NCI-H345 treated with DMSO at 0.1 percent for 48 hours (cell line): ENCODE measurements around the gene SLAIN1.

Experiments
- DNase-seq: peaks from one replicate; lab custom pipeline; 2025; ENCODE audit not compliant: unreplicated experiment; lab: John Stamatoyannopoulos, UW

SLAIN1 gene

GRCh38 chr13:77714119-77714755 is 16.8 kb downstream of the SLAIN1 start:
- DNase-seq: no peak

GRCh38 chr13:77715233-77715891 is 17.9 kb downstream of the SLAIN1 start:
- no peak for DNase-seq

DNA sequence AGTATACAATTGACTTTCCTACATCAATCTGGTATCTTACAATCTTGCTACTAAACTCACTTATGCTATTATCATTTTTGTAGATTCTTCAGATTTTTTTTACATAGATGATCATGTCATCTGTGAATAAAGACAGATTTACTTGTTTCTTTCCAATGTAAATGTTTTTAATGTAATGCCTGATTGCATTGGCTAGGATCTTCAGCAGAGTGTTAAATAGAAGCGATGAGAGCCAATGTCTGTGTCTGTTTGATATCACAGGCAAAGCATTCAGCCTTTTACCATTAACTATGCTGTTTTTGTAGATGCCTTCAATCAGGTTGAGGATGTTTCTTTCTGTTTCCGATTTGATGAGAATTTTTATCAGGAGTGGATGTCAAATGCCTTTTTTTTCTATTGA is 19.2 kb downstream of the SLAIN1 start:
- DNase-seq: no peak

DNA sequence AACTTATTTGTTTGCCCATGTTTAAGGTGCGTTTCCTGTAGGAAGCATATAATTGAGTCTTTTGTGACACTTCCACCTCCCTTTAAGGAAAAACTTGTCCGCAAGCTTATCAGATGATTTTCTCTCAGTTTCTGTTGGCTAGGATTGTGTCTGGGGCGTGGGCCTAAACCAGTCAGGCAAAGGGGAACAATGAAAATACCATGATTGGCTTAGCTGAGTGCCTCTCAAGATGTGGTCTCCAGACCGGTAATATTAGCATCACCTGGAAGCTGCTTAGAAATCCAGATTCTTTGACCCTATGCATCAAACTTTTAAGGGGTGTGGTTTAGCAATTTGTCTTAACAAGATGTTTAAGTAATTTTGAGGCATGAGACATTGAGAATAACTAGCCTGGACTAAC is 20.0 kb downstream of the SLAIN1 start:
- no peak for DNase-seq

DNA sequence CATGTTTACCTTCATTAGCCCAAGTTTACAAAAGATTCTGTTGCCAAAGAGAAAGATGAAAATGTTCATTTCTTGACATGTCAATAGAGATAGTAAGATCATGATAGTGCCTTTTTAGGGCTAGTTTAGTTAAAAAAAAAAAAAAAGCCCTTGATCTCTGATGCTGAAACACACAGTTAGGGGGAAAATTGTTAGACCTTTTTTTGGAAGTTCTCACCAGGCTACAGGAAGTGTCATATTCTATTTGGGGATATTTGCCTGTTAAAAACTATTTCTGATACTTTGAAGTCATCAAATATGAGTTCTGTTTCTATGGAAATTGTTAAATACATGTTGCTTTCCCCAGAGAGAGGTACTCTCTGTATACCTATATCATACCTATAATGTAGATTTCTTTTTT is 21.6 kb downstream of the SLAIN1 start:
- DNase-seq: no peak

DNA sequence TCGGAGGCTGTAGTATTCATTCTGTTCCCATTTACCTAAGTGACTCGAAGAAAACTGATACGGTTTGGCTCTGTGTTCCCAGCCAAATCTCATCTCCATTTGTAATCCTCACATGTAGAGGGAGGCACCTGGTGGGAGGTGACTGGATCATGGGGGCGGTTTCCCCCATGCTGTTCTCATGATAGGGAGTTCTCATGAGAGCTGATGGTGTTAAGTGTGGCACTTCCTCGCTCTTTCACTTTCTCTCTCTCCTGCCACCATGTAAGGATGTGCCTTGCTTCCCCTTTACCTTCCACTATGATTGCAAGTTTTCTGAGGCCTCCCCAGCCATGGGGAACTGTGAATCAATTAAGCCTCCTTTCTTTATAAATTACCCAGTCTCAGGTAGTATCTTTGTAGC is 23.5 kb downstream of the SLAIN1 start:
- no peak for DNase-seq

- DNase-seq: no peak
These were observed 26.6 kb downstream of the SLAIN1 start for GRCh38 chr13:77724092-77724491.

- no peak for DNase-seq
These were observed 27.6 kb downstream of the SLAIN1 start for GRCh38 chr13:77725071-77725470.

- no peak for DNase-seq
These were observed 31.0 kb downstream of the SLAIN1 start for GRCh38 chr13:77728265-77729125.

DNA sequence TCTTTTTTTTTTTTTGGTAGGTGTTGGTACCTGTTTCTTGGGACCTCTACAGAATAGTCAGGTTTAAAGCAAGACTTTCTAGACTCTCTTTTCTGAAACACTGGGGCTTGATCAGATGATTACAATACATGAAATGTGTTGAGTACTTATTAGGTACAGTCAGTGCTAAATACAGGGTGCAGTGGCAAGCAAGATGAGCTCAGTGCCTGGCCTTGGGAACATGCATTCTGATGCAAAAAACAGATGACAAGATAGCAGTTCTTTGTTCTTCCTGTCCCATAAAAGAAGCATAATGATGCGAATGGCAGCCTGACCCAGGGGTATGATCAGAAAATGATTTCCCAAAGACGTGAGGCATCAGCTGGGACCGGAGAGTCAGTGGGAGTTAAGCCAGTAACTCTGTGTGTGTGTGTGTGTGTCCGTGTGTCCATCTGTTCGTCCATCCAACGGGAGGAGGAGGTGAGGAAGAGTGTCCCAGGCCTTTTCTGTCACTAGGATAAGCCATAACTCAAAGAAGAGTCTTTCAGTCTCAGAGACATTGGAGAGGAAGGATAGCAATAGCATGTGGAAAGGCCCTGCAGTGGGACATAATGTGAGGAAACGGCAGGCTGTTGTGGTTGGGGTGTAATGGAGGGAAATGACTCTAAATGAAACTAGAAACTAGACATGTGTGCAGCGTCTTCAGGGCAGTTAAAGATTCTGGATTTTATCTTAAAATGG is 32.2 kb downstream of the SLAIN1 start:
- no peak for DNase-seq

- DNase-seq: no peak
These were observed 33.1 kb downstream of the SLAIN1 start for GRCh38 chr13:77730572-77730971.

DNA sequence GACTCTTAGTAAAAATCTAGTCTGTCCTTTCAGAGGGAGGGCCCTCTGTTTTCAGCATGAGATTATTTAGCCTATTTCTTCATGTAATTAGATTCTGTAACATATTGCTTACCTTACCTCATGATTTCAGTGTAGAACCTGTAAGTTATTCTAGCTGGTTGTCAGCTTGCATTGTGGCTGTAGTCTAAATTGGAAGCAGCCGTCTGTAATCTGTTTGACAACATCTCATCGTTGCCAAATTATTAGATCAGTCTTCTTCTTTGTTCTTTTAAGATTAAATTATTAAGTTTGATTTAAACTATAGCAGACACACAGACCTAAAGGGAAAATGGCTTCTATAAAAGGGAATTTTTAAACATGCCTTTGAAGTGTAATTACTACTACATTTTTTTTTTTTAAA is 34.8 kb downstream of the SLAIN1 start:
- DNase-seq: no peak

DNA sequence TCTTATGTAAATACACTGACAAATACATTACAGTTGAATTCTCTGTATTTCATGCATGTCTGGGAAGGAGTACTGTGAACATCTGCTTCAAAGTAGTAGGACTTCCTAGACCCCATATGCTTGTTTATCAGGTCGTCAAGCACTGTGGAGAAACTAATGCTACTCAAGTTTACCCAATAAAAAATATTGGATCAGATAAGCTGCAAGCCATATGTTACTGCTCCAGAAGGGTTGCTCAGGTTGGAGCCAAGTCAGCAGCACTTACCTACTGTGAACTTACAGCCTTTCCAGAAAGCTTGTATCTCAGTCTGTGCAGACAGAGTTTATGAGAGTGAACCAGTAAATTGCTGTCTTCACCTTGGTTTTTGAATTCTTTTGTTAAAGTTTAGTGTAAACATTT is 36.2 kb downstream of the SLAIN1 start:
- no peak for DNase-seq

- DNase-seq: no peak
These were observed 40.2 kb downstream of the SLAIN1 start for GRCh38 chr13:77737583-77738200.

DNA sequence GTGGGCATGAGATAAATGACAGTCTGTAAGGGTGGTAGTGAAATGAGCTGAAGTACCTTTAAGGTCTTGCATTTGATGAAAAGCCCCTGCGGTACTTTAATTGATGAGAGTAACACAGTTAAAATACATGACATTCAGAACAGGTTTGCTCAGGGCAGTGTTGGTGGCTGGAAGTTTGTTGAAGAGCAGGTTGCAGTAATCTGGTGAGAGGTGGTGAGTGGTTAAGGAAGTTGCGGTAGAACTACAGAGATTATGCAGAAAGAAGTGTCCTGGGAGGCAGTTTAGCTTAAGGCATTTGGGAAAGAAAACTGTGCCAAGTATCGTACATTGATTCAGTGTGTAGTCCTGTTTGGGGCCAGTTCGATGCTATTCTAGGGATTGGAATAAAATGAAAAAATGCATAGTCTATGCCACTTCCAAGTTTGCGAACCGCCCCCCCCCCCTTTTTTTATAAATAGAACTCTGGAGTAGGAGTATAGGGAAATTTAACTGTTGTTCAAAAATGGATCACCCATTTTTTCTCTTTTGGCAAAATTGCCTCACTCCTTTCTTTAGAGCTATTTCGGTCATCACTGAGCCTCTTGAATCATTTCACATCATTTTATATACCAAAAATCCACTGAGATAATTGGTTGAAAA is 42.7 kb downstream of the SLAIN1 start:
- DNase-seq: no peak

- DNase-seq: no peak
These were observed 43.6 kb downstream of the SLAIN1 start for GRCh38 chr13:77740931-77741596.

GRCh38 chr13:77741597-77741972 is 44.1 kb downstream of the SLAIN1 start:
- DNase-seq: no peak

- no peak for DNase-seq
These were observed 45.3 kb downstream of the SLAIN1 start for GRCh38 chr13:77742801-77743200.

DNA sequence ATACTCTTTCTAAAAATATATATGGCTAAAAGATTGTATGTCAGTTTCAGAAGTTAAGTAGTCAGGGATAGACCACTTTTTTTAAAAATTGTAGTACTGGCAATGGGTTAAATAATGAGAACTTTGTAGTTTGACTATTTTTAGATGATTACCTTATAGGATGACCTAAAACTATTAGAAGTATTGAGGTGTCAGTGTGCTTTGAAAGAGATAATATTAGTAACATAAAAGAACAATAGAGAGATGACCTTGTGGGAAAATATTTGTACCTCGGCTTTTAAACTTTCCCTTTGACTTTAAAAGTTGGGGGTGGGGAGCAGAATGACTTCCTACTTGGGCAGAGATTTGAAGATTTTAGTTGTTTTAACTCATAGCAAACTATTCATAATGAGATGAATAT is 48.3 kb downstream of the SLAIN1 start:
- DNase-seq: no peak

DNA sequence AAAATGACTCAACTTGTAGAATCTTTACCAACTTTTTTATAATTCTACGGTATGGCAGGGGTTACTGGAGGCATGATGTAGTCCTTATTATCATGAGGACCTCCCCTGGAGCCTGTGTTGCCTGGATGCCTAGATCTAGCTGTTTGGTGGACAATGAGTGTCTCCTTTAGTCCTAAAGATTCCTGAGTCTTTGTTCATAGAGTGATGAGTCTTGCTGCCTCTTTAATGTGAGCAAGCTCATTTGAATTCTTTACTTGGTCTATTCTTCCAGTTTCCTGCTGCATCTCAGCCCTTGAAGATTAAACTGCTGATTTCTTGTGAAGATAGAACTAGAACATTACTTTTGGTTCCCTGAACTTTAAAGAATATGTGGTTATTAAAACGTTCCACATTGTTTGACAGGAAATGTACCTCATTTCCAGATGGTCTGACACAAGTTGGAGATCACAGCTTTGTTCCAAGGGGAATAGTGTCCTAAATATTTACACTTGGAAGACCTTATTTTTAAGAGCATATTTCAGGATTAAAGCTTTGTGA is 51.9 kb downstream of the SLAIN1 start:
- DNase-seq: no peak
